WTC11 (cell line): ENCODE measurements around the gene JADE2. TPM values are rescaled to one million over a fixed set of nuclear protein-coding genes. Genes with fewer than 3 reads are reported as not detected.

ENCODE experiments used
- ATAC-seq: fragments of 200-7000 bp; cut with Tn5 transposase; 2 replicates; pipeline ENCODE4 v1.10.0; 2021; ENCODE audit warnings: mild to moderate bottlenecking, moderate library complexity
- CTCF ChIA-PET: fragments of 300-600 bp; sonication (Branson Sonifier 250); formaldehyde crosslinking; loops from one replicate; lab custom pipeline; 2021; ENCODE audit warnings: antibody characterized with exemption; lab: Charles Lee
- POLR2A ChIA-PET: fragments of 350-600 bp; sonication (Branson Sonifier 250); formaldehyde crosslinking; loops from one replicate; lab custom pipeline; 2021; ENCODE audit warnings: antibody characterized with exemption; lab: Charles Lee
- DNase-seq: peaks from one replicate; pipeline ENCODE4 v3.0.0; 2021; ENCODE audit warnings: low spot score
- H3K27ac Mint-ChIP-seq: 2 replicates; pipeline ENCODE4 v1.8.0; 2021; ENCODE audit warnings: mixed read lengths
- H3K27me3 Mint-ChIP-seq: 2 replicates; pipeline ENCODE4 v1.8.0; 2021; ENCODE audit warnings: low read depth, mild to moderate bottlenecking, moderate library complexity, mixed read lengths
- H3K36me3 Mint-ChIP-seq: 2 replicates; pipeline ENCODE4 v1.8.0; 2021; ENCODE audit warnings: mixed read lengths
- H3K4me1 Mint-ChIP-seq: 2 replicates; pipeline ENCODE4 v1.8.0; 2022; ENCODE audit warnings: mixed read lengths
- H3K4me3 Mint-ChIP-seq: 2 replicates; pipeline ENCODE4 v1.8.0; 2021; ENCODE audit warnings: mild to moderate bottlenecking, moderate library complexity, mixed read lengths
- H3K9me3 Mint-ChIP-seq: 2 replicates; pipeline ENCODE4 v1.8.0; 2021; ENCODE audit warnings: mixed read lengths
- AR ChIP-seq: fragments of 250-450 bp; sonication (Bioruptor Pico); IDR thresholded peaks from 2 replicates; pipeline ENCODE4 v1.9.0; 2021; ENCODE audit warnings: mild to moderate bottlenecking
- CREB1 ChIP-seq: sonication (generic); formaldehyde crosslinking; IDR thresholded peaks from 2 replicates; pipeline ENCODE4 v1.8.0; 2023; ENCODE audit warnings: mild to moderate bottlenecking, missing genetic modification reagents
- FOXP4 ChIP-seq: sonication (generic); formaldehyde crosslinking; IDR thresholded peaks from 2 replicates; pipeline ENCODE4 v1.8.0; 2022; ENCODE audit warnings: mild to moderate bottlenecking, missing genetic modification reagents
- GTF2I ChIP-seq: fragments of 250-450 bp; sonication (Bioruptor Pico); conservative IDR thresholded peaks from 2 replicates; pipeline ENCODE4 v1.4.0; 2021; ENCODE audit warnings: mild to moderate bottlenecking
- IRF2 ChIP-seq: sonication (generic); formaldehyde crosslinking; IDR thresholded peaks from 2 replicates; pipeline ENCODE4 v1.8.0; 2022; ENCODE audit warnings: low read depth, missing genetic modification reagents, borderline replicate concordance
- PRDM15 ChIP-seq: sonication (generic); formaldehyde crosslinking; IDR thresholded peaks from 2 replicates; pipeline ENCODE4 v1.8.0; 2022; ENCODE audit warnings: missing genetic modification reagents
- PRRX2 ChIP-seq: fragments of 250-450 bp; sonication (Bioruptor Pico); IDR thresholded peaks from 2 replicates; pipeline ENCODE4 v1.8.0; 2021; ENCODE audit warnings: mild to moderate bottlenecking
- TCF7 ChIP-seq: sonication (generic); formaldehyde crosslinking; IDR thresholded peaks from 2 replicates; pipeline ENCODE4 v1.8.0; 2022; ENCODE audit warnings: mild to moderate bottlenecking, low read depth, missing genetic modification reagents, moderate library complexity
- TEAD4 ChIP-seq: sonication (generic); formaldehyde crosslinking; IDR thresholded peaks from 2 replicates; pipeline ENCODE4 v1.8.0; 2022; ENCODE audit warnings: mild to moderate bottlenecking, missing genetic modification reagents
- USF2 ChIP-seq: sonication (generic); formaldehyde crosslinking; IDR thresholded peaks from 2 replicates; pipeline ENCODE4 v1.8.1; 2023; ENCODE audit warnings: mild to moderate bottlenecking, missing genetic modification reagents, moderate library complexity
- ZBTB43 ChIP-seq: sonication (generic); formaldehyde crosslinking; IDR thresholded peaks from 2 replicates; pipeline ENCODE4 v1.8.1; 2023; ENCODE audit warnings: mild to moderate bottlenecking, missing genetic modification reagents
- ZNF219 ChIP-seq: sonication (generic); formaldehyde crosslinking; IDR thresholded peaks from 2 replicates; pipeline ENCODE4 v1.8.0; 2023; ENCODE audit warnings: missing genetic modification reagents, mild to moderate bottlenecking, borderline replicate concordance
- ZNF281 ChIP-seq: sonication (generic); formaldehyde crosslinking; IDR thresholded peaks from 2 replicates; pipeline ENCODE4 v1.8.0; 2023; ENCODE audit warnings: mild to moderate bottlenecking, missing genetic modification reagents
- ZNF512 ChIP-seq: sonication (generic); formaldehyde crosslinking; IDR thresholded peaks from 2 replicates; pipeline ENCODE4 v1.8.1; 2022; ENCODE audit warnings: missing genetic modification reagents, borderline replicate concordance
- total RNA-seq: library from RNA; stranded (reverse); gene quantifications from 3 replicates; pipeline ENCODE4 v1.2.3, GENCODE V29; 2021

JADE2 gene
- total RNA-seq, 1 experiment from 2014 or later: 40.8 TPM

GRCh38 chr5:134571693-134572405, 46.4 kb downstream of the JADE2 start:
- ATAC-seq: no peak
- H3K27ac Mint-ChIP-seq: peak overlapping the region; percentile 32; the same call in 1 of the 2 replicates
- no peak for TF ChIP-seq PRDM15 (CRISPR knock-in tag)
- TF ChIP-seq PRRX2 (CRISPR knock-in tag): no peak
- TF ChIP-seq IRF2: no peak
- H3K9me3 Mint-ChIP-seq: no peaks in the 10 kb centered on the region
- 0 out of 2 replicates have a peak, but pooled peaks cover 2% of the 10 kb centered on the region for H3K4me1 Mint-ChIP-seq
- CTCF ChIA-PET: no interaction called here
- H3K27me3 Mint-ChIP-seq: no peaks in the 10 kb centered on the region
- DNase-seq: no peak
- POLR2A ChIA-PET: no interaction called here
- peaks cover 52% of the 10 kb centered on the region for H3K36me3 Mint-ChIP-seq
- no peak overlapping the region for H3K4me3 Mint-ChIP-seq

GRCh38 chr5:134572811-134573210, 47.3 kb downstream of the JADE2 start:
- DNase-seq: no peak
- 0 out of 2 replicates have a peak, but pooled peaks cover 2% of the 10 kb centered on the region for H3K4me1 Mint-ChIP-seq
- CTCF ChIA-PET: no interaction called here
- no peaks in the 10 kb centered on the region for H3K27me3 Mint-ChIP-seq
- POLR2A ChIA-PET: no interaction called here
- H3K27ac Mint-ChIP-seq: no peak overlapping the region
- no peak for ATAC-seq
- H3K4me3 Mint-ChIP-seq: no peak overlapping the region
- peaks cover 50% of the 10 kb centered on the region for H3K36me3 Mint-ChIP-seq
- no peaks in the 10 kb centered on the region for H3K9me3 Mint-ChIP-seq
- no peak for TF ChIP-seq ZBTB43 (CRISPR knock-in tag)
- TF ChIP-seq TEAD4 (CRISPR knock-in tag): no peak
- TF ChIP-seq ZNF219 (CRISPR knock-in tag): no peak
- TF ChIP-seq USF2 (CRISPR knock-in tag): no peak
- TF ChIP-seq ZNF281 (CRISPR knock-in tag): no peak
- no peak for TF ChIP-seq AR (CRISPR knock-in tag)
- TF ChIP-seq PRDM15 (CRISPR knock-in tag): no peak
- TF ChIP-seq GTF2I: no peak
- TF ChIP-seq TCF7: no peak
- TF ChIP-seq FOXP4 (CRISPR knock-in tag): no peak
- no peak for TF ChIP-seq CREB1 (CRISPR knock-in tag)
- TF ChIP-seq ZNF512 (CRISPR knock-in tag): no peak
